GM19452 (cell line): ENCODE results near the gene TBC1D14.
A peak's percentile ranks its signal among the peaks of the same experiment; 100 is the strongest.

Experiments used
- ATAC-seq: cut with Tn5 transposase; IDR thresholded peaks from one replicate; pipeline ENCODE4 v1.9.1; 2021; ENCODE audit not compliant: unreplicated experiment

TBC1D14 gene

GRCh38 chr4:7052923-7053715 lies 143.5 kb downstream of the TBC1D14 start:
- no peak for ATAC-seq

DNA sequence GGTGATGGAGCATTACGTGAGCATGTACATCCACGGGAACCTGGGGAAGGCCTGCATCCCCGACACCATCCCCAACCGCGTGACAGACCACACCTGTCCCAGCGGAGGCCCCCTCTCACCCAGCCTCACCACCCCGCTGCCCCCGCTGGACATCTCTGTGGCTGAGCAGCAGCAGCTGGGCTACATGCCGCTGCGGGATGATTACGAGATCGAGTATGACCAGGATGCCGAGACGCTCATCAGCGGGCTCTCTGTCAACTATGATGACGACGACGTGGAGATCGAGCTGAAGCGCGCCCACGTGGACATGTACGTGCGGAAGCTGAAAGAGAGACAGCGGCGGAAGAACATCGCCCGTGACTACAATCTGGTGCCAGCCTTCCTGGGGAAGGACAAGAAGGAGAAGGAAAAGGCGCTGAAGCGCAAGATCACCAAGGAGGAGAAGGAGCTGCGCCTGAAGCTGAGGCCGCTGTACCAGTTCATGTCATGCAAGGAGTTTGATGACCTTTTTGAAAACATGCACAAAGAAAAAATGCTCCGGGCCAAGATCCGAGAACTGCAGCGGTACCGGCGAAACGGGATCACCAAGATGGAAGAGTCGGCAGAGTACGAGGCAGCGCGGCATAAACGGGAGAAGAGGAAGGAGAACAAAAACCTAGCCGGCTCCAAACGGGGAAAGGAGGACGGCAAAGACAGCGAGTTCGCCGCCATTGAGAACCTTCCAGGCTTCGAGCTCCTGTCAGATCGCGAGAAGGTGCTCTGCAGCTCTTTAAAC lies 144.7 kb downstream of the TBC1D14 start:
- no peak for ATAC-seq

DNA sequence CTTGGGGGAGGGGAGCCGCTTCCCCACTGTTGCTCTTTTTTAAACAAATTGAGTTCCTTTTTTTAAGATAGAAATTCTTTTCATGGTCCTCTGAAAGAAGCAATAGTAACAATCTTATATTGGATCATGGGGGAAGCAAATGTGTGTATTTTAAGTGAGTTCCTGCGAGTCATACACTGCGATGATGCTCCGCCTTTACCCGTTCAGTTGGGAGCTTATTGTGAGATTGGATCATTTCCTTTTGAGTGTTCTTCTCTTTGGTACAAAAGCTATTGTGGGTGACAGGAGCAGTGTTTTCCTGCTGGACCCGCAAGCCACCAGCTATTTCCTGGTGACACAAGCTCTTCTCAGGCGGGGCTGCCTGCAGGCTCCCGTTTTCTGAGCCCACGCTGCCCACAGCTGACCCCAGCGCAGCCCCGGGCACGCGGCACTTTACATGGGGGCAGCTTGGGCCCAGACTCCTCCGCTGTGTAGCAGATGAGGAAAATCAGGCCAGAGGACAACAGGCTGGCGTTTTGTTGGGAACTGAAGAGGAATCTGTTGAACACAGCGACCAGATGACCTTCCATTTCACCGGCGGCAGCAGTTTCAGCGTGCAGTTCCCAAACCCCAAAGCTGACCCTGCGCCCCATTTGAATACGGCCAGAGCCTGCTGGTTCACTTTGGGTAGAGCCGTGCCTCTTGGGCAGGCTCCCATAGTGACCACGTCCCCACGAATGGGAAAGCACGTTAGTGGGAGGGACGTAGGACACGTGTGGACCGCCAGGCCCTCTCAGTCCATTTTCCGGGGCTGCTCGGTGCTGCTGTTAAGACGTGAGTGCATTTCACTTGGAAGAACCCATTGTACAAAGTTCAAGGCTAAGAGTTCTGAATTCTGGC lies 145.7 kb downstream of the TBC1D14 start:
- ATAC-seq, result no peak

DNA sequence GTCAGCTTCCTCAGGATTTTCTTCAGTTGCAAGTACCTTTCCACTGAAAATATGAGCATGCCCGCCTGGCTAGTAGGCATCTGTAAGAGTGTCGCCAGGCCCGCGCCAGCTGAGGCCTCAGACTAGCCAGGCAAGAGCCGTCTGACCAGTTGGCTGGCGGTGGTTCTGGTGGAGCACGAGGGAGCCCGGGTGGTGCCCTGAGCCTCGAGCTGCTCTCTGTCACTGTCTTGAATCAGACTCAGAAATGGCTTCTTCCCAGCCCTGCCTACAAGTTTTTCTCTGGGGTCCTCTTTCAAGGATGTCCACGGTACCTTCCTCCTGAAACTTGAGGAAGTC lies 146.3 kb downstream of the TBC1D14 start:
- no peak for ATAC-seq

GRCh38 chr4:7058792-7059191 lies 149.2 kb downstream of the TBC1D14 start:
- ATAC-seq, result peak; percentile 25

- ATAC-seq, result no peak
Measured at GRCh38 chr4:7059662-7060061, 150.0 kb downstream of the TBC1D14 start.

DNA sequence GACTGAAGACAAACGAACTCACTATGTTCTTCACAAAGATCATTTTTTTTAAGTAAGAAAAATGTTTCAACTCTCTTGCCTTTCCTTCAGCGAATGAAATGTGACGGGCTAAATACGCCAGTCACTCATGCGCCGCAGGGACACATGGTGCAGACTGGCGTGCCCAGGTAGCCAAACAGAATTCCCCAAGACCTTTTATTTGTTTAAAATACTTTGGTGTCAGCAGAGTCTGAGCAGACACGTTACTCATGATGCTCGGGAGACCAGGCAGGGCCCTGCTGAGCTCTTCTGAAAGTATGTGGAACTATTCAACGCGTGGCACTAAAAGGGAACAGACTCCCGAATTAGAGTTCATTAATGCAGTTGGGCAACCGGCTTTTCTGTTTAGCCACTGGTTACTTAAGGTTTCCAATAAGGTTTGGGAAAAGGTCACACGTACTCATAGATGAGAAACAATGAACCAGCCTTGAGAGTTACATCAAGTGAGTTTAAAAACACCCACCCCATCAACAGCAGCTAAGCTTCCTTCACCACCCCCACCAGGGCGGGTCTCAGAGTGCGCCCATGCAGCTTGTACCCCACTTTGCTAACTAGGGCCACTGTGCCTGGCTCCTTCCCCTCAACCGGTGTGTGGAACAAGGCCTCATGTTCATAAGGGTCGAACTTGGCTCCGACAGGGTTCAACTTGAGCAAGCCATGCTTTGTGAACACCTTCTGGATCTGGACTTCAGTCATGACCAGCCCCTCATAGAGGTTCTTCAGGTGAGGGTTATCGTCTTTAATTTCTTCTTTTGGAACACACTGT lies 150.9 kb downstream of the TBC1D14 start:
- no peak for ATAC-seq

DNA sequence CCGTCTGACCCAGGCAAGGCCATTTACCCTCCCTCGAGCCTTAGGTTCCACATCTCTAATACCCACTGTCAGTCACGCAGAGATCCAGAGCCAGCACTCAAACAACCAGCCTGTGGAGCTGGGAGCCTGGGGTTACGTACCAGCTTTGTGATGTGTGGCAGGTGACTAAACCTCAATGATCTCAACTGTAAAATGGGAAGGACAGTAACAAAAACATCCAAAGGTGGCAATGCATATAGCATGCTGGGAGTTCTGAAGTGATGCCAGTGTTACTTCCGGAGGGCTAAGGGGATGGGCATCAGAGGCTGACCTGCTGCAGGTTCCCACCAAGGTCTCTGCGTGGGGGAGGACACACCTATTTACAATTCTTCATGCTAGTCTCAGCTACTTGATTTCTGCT lies 152.2 kb downstream of the TBC1D14 start:
- ATAC-seq, result no peak

GRCh38 chr4:7062816-7063215 lies 153.2 kb downstream of the TBC1D14 start:
- no peak for ATAC-seq

DNA sequence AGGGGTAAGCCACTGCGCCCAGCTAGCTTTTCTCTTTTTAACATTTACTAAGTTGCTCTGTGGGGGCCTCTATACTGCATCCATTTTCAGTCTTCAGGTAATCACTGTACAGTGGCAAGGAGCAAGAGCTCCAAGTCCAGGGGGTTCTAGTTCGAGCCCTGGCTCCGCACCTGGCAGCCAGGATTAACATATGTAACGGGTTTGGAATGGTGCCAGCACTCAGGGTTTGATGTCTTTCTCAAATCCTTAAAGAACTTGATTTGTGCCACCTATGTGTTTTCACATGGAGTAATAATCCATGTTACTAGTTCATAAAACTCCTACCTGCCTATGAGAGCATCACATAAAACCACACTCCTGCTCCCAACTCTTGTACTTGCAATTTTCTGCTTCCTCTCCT lies 153.7 kb downstream of the TBC1D14 start:
- ATAC-seq, result no peak

- no peak for ATAC-seq
Measured at GRCh38 chr4:7066006-7066405, 156.4 kb downstream of the TBC1D14 start.

DNA sequence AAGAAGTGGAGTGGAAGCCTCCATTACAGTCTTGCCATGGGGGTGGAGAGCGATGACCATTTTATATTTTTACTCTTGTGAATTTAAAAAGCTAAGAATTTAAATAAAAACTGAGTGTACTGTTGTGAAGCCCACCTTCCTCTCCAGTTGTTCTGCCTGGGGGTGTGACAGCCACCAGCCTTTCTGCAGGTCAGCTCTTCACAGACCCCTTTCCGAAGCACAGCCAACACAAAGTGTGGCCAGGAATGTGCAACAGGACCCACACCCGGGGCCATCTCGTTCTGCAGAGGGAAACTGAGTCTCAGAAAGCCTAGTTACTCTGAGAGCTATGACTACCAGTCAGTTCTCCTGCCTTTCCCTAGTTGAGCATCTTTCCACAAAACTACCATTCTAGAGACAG lies 156.9 kb downstream of the TBC1D14 start:
- ATAC-seq, result no peak

GRCh38 chr4:7067126-7067451 lies 157.5 kb downstream of the TBC1D14 start:
- no peak for ATAC-seq

DNA sequence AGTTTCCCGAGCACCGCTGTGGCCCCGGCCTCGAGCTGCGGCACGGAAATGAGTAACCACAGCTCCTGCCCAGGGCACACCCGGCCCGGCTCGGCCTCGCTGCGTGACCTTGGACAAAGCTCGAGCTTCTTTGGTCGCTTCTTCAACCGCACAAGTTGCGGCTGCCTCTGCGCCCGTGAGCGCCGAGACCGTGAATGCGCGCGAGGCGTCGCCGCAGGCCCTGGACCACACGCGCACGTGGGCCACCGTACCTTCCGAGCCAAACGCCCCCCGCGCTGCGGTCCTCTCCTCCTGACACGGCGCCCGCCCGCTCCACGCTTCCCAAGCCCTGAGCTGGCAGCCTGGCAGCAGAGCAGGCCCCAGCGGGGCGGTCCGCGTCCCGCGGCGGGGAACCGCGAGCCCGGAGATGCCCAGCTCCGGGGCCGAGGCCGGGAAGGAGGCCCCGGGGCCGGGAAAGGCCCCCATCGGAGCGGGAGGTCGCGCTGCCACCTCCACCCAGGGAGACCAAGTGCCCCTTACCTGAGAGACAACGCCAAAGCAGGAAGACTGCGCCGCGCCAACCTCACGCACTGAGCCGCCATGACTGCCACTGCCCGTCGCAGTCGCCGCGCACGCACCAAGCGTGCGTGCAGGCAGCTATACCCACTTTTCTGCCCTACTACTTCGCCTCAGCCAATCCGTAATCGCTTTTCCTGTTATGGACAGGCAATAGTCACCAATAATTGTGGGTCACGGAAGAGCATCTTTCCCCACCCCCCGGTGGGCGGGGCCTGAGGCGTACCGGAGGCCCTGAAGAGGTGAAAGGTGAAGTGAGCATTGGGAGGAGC lies 158.0 kb downstream of the TBC1D14 start, which contains the start of gene GRPEL1:
TSS of gene GRPEL1 (minus strand) at position 613 of the 827 bp plus-strand sequence. CDS start at position 581, 32 bp downstream.
- ATAC-seq, result peak; percentile 90

- ATAC-seq, result peak; percentile 16
Measured at GRCh38 chr4:7068279-7068842, 158.7 kb downstream of the TBC1D14 start.

GRCh38 chr4:7068883-7069282 lies 159.3 kb downstream of the TBC1D14 start:
- no peak for ATAC-seq

DNA sequence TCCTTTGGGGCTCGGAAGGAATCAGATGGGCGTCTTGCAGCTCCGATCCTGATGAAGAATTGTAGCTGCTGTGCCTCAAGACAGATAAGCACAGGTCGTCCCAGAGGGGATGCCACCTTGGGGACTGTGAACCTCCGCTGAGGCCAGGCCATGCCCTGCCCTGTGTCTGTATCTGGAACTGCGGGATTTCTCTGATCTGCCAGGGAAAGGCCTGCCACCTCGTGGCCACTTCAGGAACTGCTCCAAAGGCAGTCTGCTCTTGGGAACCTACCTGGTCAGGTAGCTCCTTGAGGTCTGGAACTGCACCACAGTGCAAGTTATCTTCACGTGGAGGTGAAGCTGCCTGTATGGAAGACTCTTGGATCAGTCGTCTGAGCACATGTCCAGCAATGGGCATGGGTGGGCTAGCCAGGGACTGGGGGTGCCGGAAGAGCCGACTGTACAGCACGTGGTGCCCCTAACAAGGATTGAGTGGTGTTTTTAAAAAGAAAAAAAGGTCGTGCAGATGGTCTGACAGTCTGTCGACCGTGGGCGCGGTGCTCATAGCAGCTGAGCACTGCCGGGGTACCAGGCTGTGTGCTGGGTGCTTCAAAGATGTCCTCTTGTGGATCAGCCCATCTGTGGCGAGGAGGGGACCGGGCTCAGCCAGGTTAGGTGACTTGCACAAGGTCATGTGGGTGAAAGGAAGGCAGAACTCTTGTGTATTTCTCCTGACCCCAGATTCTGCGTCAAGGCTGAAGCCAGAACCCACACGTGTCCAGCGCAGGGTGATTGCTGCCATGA lies 161.3 kb downstream of the TBC1D14 start:
- peak; percentile 33 for ATAC-seq

GRCh38 chr4:7073059-7073458 lies 163.4 kb downstream of the TBC1D14 start:
- ATAC-seq, result no peak
